DMS153 treated with DMSO at 0.1 percent for 48 hours (cell line): ENCODE data around the gene KCNQ1.

Experiments
- DNase-seq: peaks from one replicate; lab custom pipeline; 2025; ENCODE audit not compliant: unreplicated experiment; lab: John Stamatoyannopoulos, UW

The KCNQ1 gene

GRCh38 chr11:2549080-2549479 lies 104.3 kb downstream of the KCNQ1 start:
- DNase-seq = no peak

- DNase-seq = no peak
Observed at GRCh38 chr11:2549491-2549875, 104.7 kb downstream of the KCNQ1 start.

- no peak for DNase-seq
Observed at GRCh38 chr11:2549876-2550605, 105.2 kb downstream of the KCNQ1 start.

GRCh38 chr11:2550606-2550970 lies 105.8 kb downstream of the KCNQ1 start:
- no peak for DNase-seq

GRCh38 chr11:2551131-2551530 lies 106.3 kb downstream of the KCNQ1 start:
- no peak for DNase-seq

GRCh38 chr11:2552210-2552609 lies 107.4 kb downstream of the KCNQ1 start:
- no peak for DNase-seq

- DNase-seq = no peak
Observed at GRCh38 chr11:2553198-2553597, 108.4 kb downstream of the KCNQ1 start.

GRCh38 chr11:2553886-2554285 lies 109.1 kb downstream of the KCNQ1 start:
- DNase-seq = no peak

- no peak for DNase-seq
Observed at GRCh38 chr11:2554338-2555207, 109.8 kb downstream of the KCNQ1 start.

- DNase-seq = no peak
Observed at GRCh38 chr11:2555336-2555735, 110.5 kb downstream of the KCNQ1 start.

- DNase-seq = no peak
Observed at GRCh38 chr11:2555891-2556290, 111.1 kb downstream of the KCNQ1 start.

- no peak for DNase-seq
Observed at GRCh38 chr11:2557381-2557780, 112.6 kb downstream of the KCNQ1 start.

- DNase-seq = no peak
Observed at GRCh38 chr11:2558397-2558796, 113.6 kb downstream of the KCNQ1 start.

GRCh38 chr11:2558861-2559526 lies 114.2 kb downstream of the KCNQ1 start:
- DNase-seq = no peak

GRCh38 chr11:2559527-2560311 lies 114.9 kb downstream of the KCNQ1 start:
- no peak for DNase-seq

GRCh38 chr11:2561696-2562581 lies 117.1 kb downstream of the KCNQ1 start:
- no peak for DNase-seq

- DNase-seq = no peak
Observed at GRCh38 chr11:2562890-2563212, 118.0 kb downstream of the KCNQ1 start.

- no peak for DNase-seq
Observed at GRCh38 chr11:2563213-2564007, 118.6 kb downstream of the KCNQ1 start.

GRCh38 chr11:2564008-2564530 lies 119.3 kb downstream of the KCNQ1 start:
- DNase-seq = no peak
